GM12878 (cell line): ENCODE measurements around the gene SNAP29. TPM values are rescaled to one million over a fixed set of nuclear protein-coding genes. Genes with fewer than 3 reads are reported as not detected.

Experiments used
- ATAC-seq: fragments of 200-7000 bp; cut with Tn5 transposase; 3 replicates; pipeline ENCODE4 v1.9.1; 2020; ENCODE audit warnings: mild to moderate bottlenecking, moderate library complexity
- BruUV-seq: library from RNA; stranded (reverse); fragments of 400-500 nt; replicated peaks from 2 replicates; lab custom pipeline; 2021; lab: Mats Ljungman, UMichigan
- CTCF ChIA-PET: fragments of 300-600 bp; sonication (Branson Sonifier 250); formaldehyde crosslinking; extraction: SDS; loops from one replicate; lab custom pipeline; 2021; ENCODE audit warnings: inconsistent platforms; lab: Yijun Ruan, JAX
- POLR2A ChIA-PET: fragments of 350-600 bp; formaldehyde crosslinking; extraction: SDS; loops from one replicate; lab custom pipeline; 2021; ENCODE audit warnings: inconsistent platforms; lab: Charles Lee
- RAD21 ChIA-PET: fragments of 300-600 bp; sonication (Branson Sonifier 250); formaldehyde crosslinking; loops from one replicate; lab custom pipeline; 2023; ENCODE audit warnings: antibody characterized with exemption; ENCODE audit not compliant: unreplicated experiment; lab: Charles Lee
- SMC1A ChIA-PET: fragments of 300-600 bp; sonication (Branson Sonifier 250); formaldehyde crosslinking; loops from one replicate; lab custom pipeline; 2023; ENCODE audit not compliant: unreplicated experiment, uncharacterized antibody; lab: Charles Lee
- DNase-seq: peaks from one replicate; pipeline ENCODE4 v3.0.0-alpha.2; 2011; ENCODE audit warnings: low read depth, low spot score
- FAIRE-seq: peaks from 3 replicates; lab custom pipeline; 2011; peaks lifted over from hg19 to GRCh38; lab: Jason Lieb, UNC
- H2AFZ ChIP-seq: 2 replicates; pipeline ENCODE4 v1.6.0; 2011; ENCODE audit warnings: low read depth, low read length, control low read depth; ENCODE audit not compliant: control insufficient read depth
- H3K27ac ChIP-seq: 2 replicates; pipeline ENCODE4 v1.5.1; 2011; ENCODE audit warnings: control low read depth; ENCODE audit not compliant: control insufficient read depth, insufficient read depth
- H3K27me3 ChIP-seq, 2 experiments: replicated peaks in 1 of 2; 2 replicates each; pipeline versions ENCODE4 v1.6.0 to v1.6.1; 2011; ENCODE audit warnings: low read length in 1 of 2; ENCODE audit not compliant: control insufficient read depth in 2 of 2, insufficient read depth in 2 of 2
- H3K36me3 ChIP-seq, 2 experiments: 2 replicates each; pipeline ENCODE4 v1.5.1; 2011; ENCODE audit warnings: low read length in 1 of 2; ENCODE audit not compliant: control insufficient read depth in 2 of 2, insufficient read depth in 2 of 2
- H3K4me1 ChIP-seq: 2 replicates; pipeline ENCODE4 v1.6.1; 2011; ENCODE audit warnings: mild to moderate bottlenecking, low read length, moderate library complexity, mixed read lengths; ENCODE audit not compliant: control insufficient read depth, insufficient read depth
- H3K4me2 ChIP-seq: 2 replicates; pipeline ENCODE4 v1.6.0; 2011; ENCODE audit warnings: control low read depth; ENCODE audit not compliant: control insufficient read depth, insufficient read depth
- H3K4me3 ChIP-seq: fragments of 200-600 bp; sonication (generic); 2 replicates; pipeline ENCODE4 v1.5.1; 2016
- H3K79me2 ChIP-seq: 2 replicates; pipeline ENCODE4 v1.6.0; 2011; ENCODE audit warnings: low read length; ENCODE audit not compliant: control insufficient read depth, insufficient read depth
- H3K9ac ChIP-seq: 2 replicates; pipeline ENCODE4 v1.8.0; 2011; ENCODE audit warnings: low read length, control low read depth, mixed read lengths; ENCODE audit not compliant: control insufficient read depth, insufficient read depth
- H3K9me3 ChIP-seq: replicated peaks from 3 replicates; pipeline ENCODE4 v1.5.1; 2011; ENCODE audit warnings: mild to moderate bottlenecking, low read length; ENCODE audit not compliant: control insufficient read depth, insufficient read depth
- H4K20me1 ChIP-seq: 2 replicates; pipeline ENCODE4 v1.6.0; 2011; ENCODE audit not compliant: control insufficient read depth, insufficient read depth
- HDAC6 ChIP-seq: fragments of 200-600 bp; sonication (generic); IDR thresholded peaks from one replicate; pipeline ENCODE4 v1.8.0; 2017; ENCODE audit warnings: antibody characterized with exemption; ENCODE audit not compliant: unreplicated experiment
- NFYA ChIP-seq: IDR thresholded peaks from 2 replicates; pipeline ENCODE4 v1.6.1; 2011; ENCODE audit warnings: low read depth, mild to moderate bottlenecking, low read length, improper control_type of control experiment, borderline replicate concordance
- SMAD5 ChIP-seq: IDR thresholded peaks from 2 replicates; pipeline ENCODE4 v1.6.1; 2016; ENCODE audit warnings: antibody characterized with exemption, low read depth
- TAF1 ChIP-seq: IDR thresholded peaks from 2 replicates; pipeline ENCODE4 v1.6.1; 2011; ENCODE audit warnings: mild to moderate bottlenecking, low read depth, low read length, borderline replicate concordance
- WGBS: methylation state at CpG from one replicate; pipeline ENCODE4 v1.1.6; 2016; ENCODE audit warnings: low lambda C conversion rate; ENCODE audit not compliant: insufficient replicate concordance, insufficient coverage; ENCODE audit errors: missing lambda C conversion rate; 5-methylcytosine and 5-hydroxymethylcytosine counted together
- in situ Hi-C: fragments of 300-500 bp; cut with MboI; formaldehyde crosslinking; loops from 9 replicates; pipeline ENCODE4 v1.14.3; 2018; ENCODE audit warnings: mixed read lengths
- intact Hi-C: fragments of 100-400 bp; cut with micrococcal nuclease; formaldehyde crosslinking; loops from one replicate; pipeline ENCODE4 v1.14.2; 2022; ENCODE audit not compliant: unreplicated experiment
- polyA plus RNA-seq, 11 experiments: library from polyadenylated mRNA; depleted of rRNA in 4 of 11; unstranded in 6 of 11; stranded (reverse) in 5 of 11; fragments of >200 nt; fragmentation: Nextera tagmentation in 4 of 11; fragmentation: Illumina TruSeq in 1 of 11; extraction: Ambion mirVana in 4 of 11; extraction: Trizol in 1 of 11; gene quantifications; 1 replicate in 1 of 11; 2 replicates in 10 of 11; pipeline versions ENCODE4 v1.2.1 to v1.2.3, GENCODE V29; 2011 to 2016; ENCODE audit warnings: inconsistent platforms in 2 of 11, missing spikeins in 2 of 11, low read depth in 1 of 11
- total RNA-seq, 4 experiments: library from RNA; depleted of rRNA in 3 of 4; stranded (reverse); fragments of >200 nt in 3 of 4; fragmentation: Illumina TruSeq in 1 of 4; extraction: Trizol in 1 of 4; gene quantifications; 2 replicates each; pipeline versions ENCODE4 v1.2.1 to v1.2.3, GENCODE V29; 2013 to 2021
- TF ChIP-seq, protein P1 (sequence below): IDR thresholded peaks from 2 replicates; pipeline ENCODE4 v1.6.1; 2011; ENCODE audit warnings: borderline replicate concordance, low read depth, mild to moderate bottlenecking, moderate library complexity, mixed read lengths, low read length; ENCODE audit not compliant: insufficient read depth; ENCODE audit errors: extremely low read length
- TF ChIP-seq, protein P2 (sequence below): fragments of 450-650 bp; IDR thresholded peaks from 2 replicates; pipeline ENCODE4 v1.6.1; 2018; ENCODE audit warnings: mild to moderate bottlenecking, low read depth, moderate library complexity; ENCODE audit not compliant: partially characterized antibody
- TF ChIP-seq, protein P3 (sequence below): IDR thresholded peaks from 2 replicates; pipeline ENCODE4 v1.6.1; 2012; ENCODE audit warnings: improper control_type of control experiment, low read depth, low read length; ENCODE audit not compliant: insufficient replicate concordance
- TF ChIP-seq, protein P4 (sequence below): fragments of 450-650 bp; IDR thresholded peaks from 2 replicates; pipeline ENCODE4 v1.6.1; 2017; ENCODE audit warnings: borderline replicate concordance

The SNAP29 gene
- total and polyA plus RNA-seq, 10 of the 15 experiments (the other 5 are each of a cell fraction or from before 2014, with no cell fraction given), result 4.7 to 45.7 (median 27.9) TPM

DNA sequence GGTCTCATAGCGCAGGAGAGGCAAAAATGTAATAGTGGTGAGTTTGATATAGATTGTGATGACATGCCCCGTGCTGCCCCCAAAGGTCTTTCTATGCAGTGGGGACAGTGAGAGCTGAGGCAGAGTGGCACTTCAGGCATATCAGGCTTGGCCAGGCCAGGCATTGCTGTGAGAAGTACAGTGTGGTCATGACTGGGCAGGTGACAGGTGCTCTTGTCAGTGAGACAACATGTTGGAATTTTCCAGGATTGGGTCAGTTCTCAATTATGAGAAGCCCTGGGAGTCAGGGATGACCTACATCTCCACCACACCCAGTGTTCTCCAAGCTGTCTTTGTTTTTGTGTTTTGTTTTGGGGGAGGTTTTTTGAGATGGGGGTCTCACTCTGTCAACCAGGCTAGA lies 3.7 kb downstream of the SNAP29 start:
- TF ChIP-seq, protein P1, sequence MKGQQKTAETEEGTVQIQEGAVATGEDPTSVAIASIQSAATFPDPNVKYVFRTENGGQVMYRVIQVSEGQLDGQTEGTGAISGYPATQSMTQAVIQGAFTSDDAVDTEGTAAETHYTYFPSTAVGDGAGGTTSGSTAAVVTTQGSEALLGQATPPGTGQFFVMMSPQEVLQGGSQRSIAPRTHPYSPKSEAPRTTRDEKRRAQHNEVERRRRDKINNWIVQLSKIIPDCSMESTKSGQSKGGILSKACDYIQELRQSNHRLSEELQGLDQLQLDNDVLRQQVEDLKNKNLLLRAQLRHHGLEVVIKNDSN, result no peak
- TF ChIP-seq, protein P2, sequence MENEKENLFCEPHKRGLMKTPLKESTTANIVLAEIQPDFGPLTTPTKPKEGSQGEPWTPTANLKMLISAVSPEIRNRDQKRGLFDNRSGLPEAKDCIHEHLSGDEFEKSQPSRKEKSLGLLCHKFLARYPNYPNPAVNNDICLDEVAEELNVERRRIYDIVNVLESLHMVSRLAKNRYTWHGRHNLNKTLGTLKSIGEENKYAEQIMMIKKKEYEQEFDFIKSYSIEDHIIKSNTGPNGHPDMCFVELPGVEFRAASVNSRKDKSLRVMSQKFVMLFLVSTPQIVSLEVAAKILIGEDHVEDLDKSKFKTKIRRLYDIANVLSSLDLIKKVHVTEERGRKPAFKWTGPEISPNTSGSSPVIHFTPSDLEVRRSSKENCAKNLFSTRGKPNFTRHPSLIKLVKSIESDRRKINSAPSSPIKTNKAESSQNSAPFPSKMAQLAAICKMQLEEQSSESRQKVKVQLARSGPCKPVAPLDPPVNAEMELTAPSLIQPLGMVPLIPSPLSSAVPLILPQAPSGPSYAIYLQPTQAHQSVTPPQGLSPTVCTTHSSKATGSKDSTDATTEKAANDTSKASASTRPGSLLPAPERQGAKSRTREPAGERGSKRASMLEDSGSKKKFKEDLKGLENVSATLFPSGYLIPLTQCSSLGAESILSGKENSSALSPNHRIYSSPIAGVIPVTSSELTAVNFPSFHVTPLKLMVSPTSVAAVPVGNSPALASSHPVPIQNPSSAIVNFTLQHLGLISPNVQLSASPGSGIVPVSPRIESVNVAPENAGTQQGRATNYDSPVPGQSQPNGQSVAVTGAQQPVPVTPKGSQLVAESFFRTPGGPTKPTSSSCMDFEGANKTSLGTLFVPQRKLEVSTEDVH, result no peak
- TF ChIP-seq, protein P3, sequence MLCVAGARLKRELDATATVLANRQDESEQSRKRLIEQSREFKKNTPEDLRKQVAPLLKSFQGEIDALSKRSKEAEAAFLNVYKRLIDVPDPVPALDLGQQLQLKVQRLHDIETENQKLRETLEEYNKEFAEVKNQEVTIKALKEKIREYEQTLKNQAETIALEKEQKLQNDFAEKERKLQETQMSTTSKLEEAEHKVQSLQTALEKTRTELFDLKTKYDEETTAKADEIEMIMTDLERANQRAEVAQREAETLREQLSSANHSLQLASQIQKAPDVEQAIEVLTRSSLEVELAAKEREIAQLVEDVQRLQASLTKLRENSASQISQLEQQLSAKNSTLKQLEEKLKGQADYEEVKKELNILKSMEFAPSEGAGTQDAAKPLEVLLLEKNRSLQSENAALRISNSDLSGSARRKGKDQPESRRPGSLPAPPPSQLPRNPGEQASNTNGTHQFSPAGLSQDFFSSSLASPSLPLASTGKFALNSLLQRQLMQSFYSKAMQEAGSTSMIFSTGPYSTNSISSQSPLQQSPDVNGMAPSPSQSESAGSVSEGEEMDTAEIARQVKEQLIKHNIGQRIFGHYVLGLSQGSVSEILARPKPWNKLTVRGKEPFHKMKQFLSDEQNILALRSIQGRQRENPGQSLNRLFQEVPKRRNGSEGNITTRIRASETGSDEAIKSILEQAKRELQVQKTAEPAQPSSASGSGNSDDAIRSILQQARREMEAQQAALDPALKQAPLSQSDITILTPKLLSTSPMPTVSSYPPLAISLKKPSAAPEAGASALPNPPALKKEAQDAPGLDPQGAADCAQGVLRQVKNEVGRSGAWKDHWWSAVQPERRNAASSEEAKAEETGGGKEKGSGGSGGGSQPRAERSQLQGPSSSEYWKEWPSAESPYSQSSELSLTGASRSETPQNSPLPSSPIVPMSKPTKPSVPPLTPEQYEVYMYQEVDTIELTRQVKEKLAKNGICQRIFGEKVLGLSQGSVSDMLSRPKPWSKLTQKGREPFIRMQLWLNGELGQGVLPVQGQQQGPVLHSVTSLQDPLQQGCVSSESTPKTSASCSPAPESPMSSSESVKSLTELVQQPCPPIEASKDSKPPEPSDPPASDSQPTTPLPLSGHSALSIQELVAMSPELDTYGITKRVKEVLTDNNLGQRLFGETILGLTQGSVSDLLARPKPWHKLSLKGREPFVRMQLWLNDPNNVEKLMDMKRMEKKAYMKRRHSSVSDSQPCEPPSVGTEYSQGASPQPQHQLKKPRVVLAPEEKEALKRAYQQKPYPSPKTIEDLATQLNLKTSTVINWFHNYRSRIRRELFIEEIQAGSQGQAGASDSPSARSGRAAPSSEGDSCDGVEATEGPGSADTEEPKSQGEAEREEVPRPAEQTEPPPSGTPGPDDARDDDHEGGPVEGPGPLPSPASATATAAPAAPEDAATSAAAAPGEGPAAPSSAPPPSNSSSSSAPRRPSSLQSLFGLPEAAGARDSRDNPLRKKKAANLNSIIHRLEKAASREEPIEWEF, result no peak
- TF ChIP-seq TAF1 (no peak), HDAC6 (no peak), NFYA (no peak), SMAD5 (no peak)
- TF ChIP-seq, protein P4, sequence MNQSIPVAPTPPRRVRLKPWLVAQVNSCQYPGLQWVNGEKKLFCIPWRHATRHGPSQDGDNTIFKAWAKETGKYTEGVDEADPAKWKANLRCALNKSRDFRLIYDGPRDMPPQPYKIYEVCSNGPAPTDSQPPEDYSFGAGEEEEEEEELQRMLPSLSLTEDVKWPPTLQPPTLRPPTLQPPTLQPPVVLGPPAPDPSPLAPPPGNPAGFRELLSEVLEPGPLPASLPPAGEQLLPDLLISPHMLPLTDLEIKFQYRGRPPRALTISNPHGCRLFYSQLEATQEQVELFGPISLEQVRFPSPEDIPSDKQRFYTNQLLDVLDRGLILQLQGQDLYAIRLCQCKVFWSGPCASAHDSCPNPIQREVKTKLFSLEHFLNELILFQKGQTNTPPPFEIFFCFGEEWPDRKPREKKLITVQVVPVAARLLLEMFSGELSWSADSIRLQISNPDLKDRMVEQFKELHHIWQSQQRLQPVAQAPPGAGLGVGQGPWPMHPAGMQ, result no peak
- no peaks in the 10 kb centered on the region for H4K20me1 ChIP-seq
- H3K4me3 ChIP-seq, result no peak overlapping the region
- ChIA-PET CTCF (no interaction called here), RAD21 (no interaction called here), POLR2A (no interaction called here), SMC1A (interaction anchor here (1.4 kb wide), 1 partner anchor 11 kb away, joined by 3 read pairs; no protein-coding TSS in a partner anchor)
- no peak overlapping the region for H3K27ac ChIP-seq
- intact Hi-C loops (no loop called here), in situ Hi-C loops (loop anchor here (10.0 kb wide), 1 partner anchor 52 kb away; the partner anchor contains the start of gene CRKL)
- ATAC-seq, result no peak
- FAIRE-seq, result no peak
- no peak overlapping the region for H3K4me2 ChIP-seq
- H3K4me1 ChIP-seq, result no peaks in the 10 kb centered on the region; the same call in 1 of the 2 replicates
- no peak for DNase-seq
- 98% methylated on average over 2 of the region's 2 CpGs for WGBS
- H3K27me3 ChIP-seq, result no peaks in the 10 kb centered on the region
- peaks cover 21% of the 10 kb centered on the region for H3K79me2 ChIP-seq
- no TSS peak for BruUV-seq
- no peak overlapping the region for H3K9ac ChIP-seq
- H2AFZ ChIP-seq, result no peak overlapping the region
- H3K9me3 ChIP-seq, result no peaks in the 10 kb centered on the region
- peaks cover 0 to 6% of the 10 kb centered on the region in 2 experiments; a peak in 2 of 4 replicates for H3K36me3 ChIP-seq
